Measurements from ENCODE around the gene UBTD1.
A peak's percentile ranks its signal among the peaks of the same experiment; 100 is the strongest.
"Not testable (repeated sequence)": the region's sequence is repeated elsewhere in the genome, so short reads cannot be mapped to it uniquely, and the experiment has no call there.

The UBTD1 gene

GRCh38 chr10:97573672-97574071 is 74.9 kb downstream of the UBTD1 start:
- in situ Hi-C loops (cut with HindIII; ENCODE audit: low pct_ligation_motif_present, low sequenced_read_pairs): no loop called here
- no peak for DNase-seq
- no peak for TF ChIP-seq CTCF (IDR thresholded peaks at IDR 0.05; ENCODE audit: low read depth, low read length, missing control alignments)
- H3K27ac ChIP-seq: no peak overlapping the region
- H3K4me3 ChIP-seq (ENCODE audit: low read depth, low read length): no peak overlapping the region
- peaks cover 14% of the 10 kb centered on the region for H3K36me3 ChIP-seq (replicated peaks)
- H3K27me3 ChIP-seq (replicated peaks): no peaks in the 10 kb centered on the region

GRCh38 chr10:97574374-97575126 is 75.8 kb downstream of the UBTD1 start:
- H3K27me3 ChIP-seq (replicated peaks): no peaks in the 10 kb centered on the region
- no peak overlapping the region for H3K27ac ChIP-seq
- DNase-seq: peak; percentile 22
- TF ChIP-seq CTCF (IDR thresholded peaks at IDR 0.05; ENCODE audit: low read depth, low read length, missing control alignments): no peak
- H3K4me3 ChIP-seq (ENCODE audit: low read depth, low read length): no peak overlapping the region
- in situ Hi-C loops (cut with HindIII; ENCODE audit: low pct_ligation_motif_present, low sequenced_read_pairs): no loop called here
- H3K36me3 ChIP-seq (replicated peaks): peaks cover 11% of the 10 kb centered on the region

- no peak for TF ChIP-seq CTCF (IDR thresholded peaks at IDR 0.05; ENCODE audit: low read depth, low read length, missing control alignments)
- Histone ChIP-seq H3K36me3 (replicated peaks) (peaks cover 8% of the 10 kb centered on the region), H3K4me3 (ENCODE audit: low read depth, low read length) (no peak overlapping the region), H3K27me3 (replicated peaks) (no peaks in the 10 kb centered on the region), H3K27ac (no peak overlapping the region)
- in situ Hi-C loops (cut with HindIII; ENCODE audit: low pct_ligation_motif_present, low sequenced_read_pairs): no loop called here
- DNase-seq: no peak
Observed at GRCh38 chr10:97575127-97575668, 76.5 kb downstream of the UBTD1 start.

- H3K27ac ChIP-seq: not testable (repeated sequence)
Observed at GRCh38 chr10:97576487-97576886, 77.8 kb downstream of the UBTD1 start.

GRCh38 chr10:97577701-97578100 is 79.0 kb downstream of the UBTD1 start:
- Histone ChIP-seq H3K27me3 (replicated peaks) (no peaks in the 10 kb centered on the region), H3K4me3 (ENCODE audit: low read depth, low read length) (no peak overlapping the region), H3K27ac (no peak overlapping the region), H3K36me3 (replicated peaks) (no peaks in the 10 kb centered on the region)
- in situ Hi-C loops (cut with HindIII; ENCODE audit: low pct_ligation_motif_present, low sequenced_read_pairs): no loop called here
- no peak for DNase-seq
- no peak for TF ChIP-seq CTCF (IDR thresholded peaks at IDR 0.05; ENCODE audit: low read depth, low read length, missing control alignments)

More at GRCh38 chr10:97576487-97576886, 77.8 kb downstream of the UBTD1 start:
- H3K36me3 ChIP-seq (replicated peaks); H3K4me3 ChIP-seq (ENCODE audit: low read depth, low read length); DNase-seq; in situ Hi-C loops (cut with HindIII; ENCODE audit: low pct_ligation_motif_present, low sequenced_read_pairs); H3K27me3 ChIP-seq (replicated peaks): not testable (repeated sequence)

- no peak for TF ChIP-seq CTCF (IDR thresholded peaks at IDR 0.05; ENCODE audit: low read depth, low read length, missing control alignments)
- no peak overlapping the region for H3K27ac ChIP-seq
- H3K4me3 ChIP-seq (ENCODE audit: low read depth, low read length): peak overlapping the region; percentile 17
- no peak for DNase-seq
- in situ Hi-C loops (cut with HindIII; ENCODE audit: low pct_ligation_motif_present, low sequenced_read_pairs): no loop called here
- H3K36me3 ChIP-seq (replicated peaks): no peaks in the 10 kb centered on the region
- no peaks in the 10 kb centered on the region for H3K27me3 ChIP-seq (replicated peaks)
Observed at GRCh38 chr10:97578171-97578844, 79.6 kb downstream of the UBTD1 start.

Data from brain microvascular endothelial cell (primary cell).